T-helper 17 cell (primary cell): Measurements from ENCODE around the gene SKIDA1. TPM values are rescaled to one million over a fixed set of nuclear protein-coding genes. Genes with fewer than 3 reads are reported as not detected.

Source experiments
- total RNA-seq, 4 donors: library from RNA in 2 of 4; stranded (reverse) in 2 of 4; gene quantifications; one replicate each; pipeline ENCODE4 v1.2.3 and lab custom pipeline; 2022 to 2026

Gene SKIDA1
- total RNA-seq, 2 donors from 2014 or later, result 0.34 to 0.37 TPM

Other genes starting within 250 kb of the SKIDA1 start
- gene MLLT10, start 8.6 kb upstream of the SKIDA1 start, total RNA-seq, result 10 to 100 TPM; 68.6 to 72.0 TPM